ENCODE data around the gene P2RY12.
A peak's percentile ranks its signal among the peaks of the same experiment; 100 is the strongest.

- TF ChIP-seq CTCF (conservative IDR thresholded peaks at IDR 0.05; ENCODE audit: low read depth, low read length) (no peak), POLR2A (IDR thresholded peaks at IDR 0.05; ENCODE audit: low read depth, low read length) (no peak), MXI1 (IDR thresholded peaks at IDR 0.05; ENCODE audit: borderline replicate concordance, low read depth, low read length) (no peak), CEBPB (IDR thresholded peaks at IDR 0.05; ENCODE audit: low read depth, low read length) (peak; percentile 76), MAZ (IDR thresholded peaks at IDR 0.05; ENCODE audit: borderline replicate concordance, low read depth, low read length) (no peak), BHLHE40 (IDR thresholded peaks at IDR 0.05; ENCODE audit: low read depth, low read length) (no peak), RCOR1 (IDR thresholded peaks at IDR 0.05; ENCODE audit: insufficient replicate concordance, low read length) (peak; percentile 64), CHD1 (IDR thresholded peaks at IDR 0.05; ENCODE audit: low read depth, low read length) (no peak), RAD21 (IDR thresholded peaks at IDR 0.05; ENCODE audit: low read length) (no peak)
Measured at GRCh38 chr3:151403246-151403645, 18.7 kb upstream of the P2RY12 start.
